Stimulated activated CD4-positive, alpha-beta T cell treated with anti-CD3 and anti-CD28 coated beads, Interleukin-2, amount 100 ng/mL, for 4 hours (primary cell): Measurements from ENCODE around the gene ARVCF.
"Not testable (repeated sequence)": the region's sequence is repeated elsewhere in the genome, so short reads cannot be mapped to it uniquely, and the experiment has no call there.

Source experiments
- DNase-seq: peaks from one replicate; pipeline ENCODE4 v3.0.0-alpha.2; 2020; ENCODE audit warnings: low read depth

ARVCF gene

DNA sequence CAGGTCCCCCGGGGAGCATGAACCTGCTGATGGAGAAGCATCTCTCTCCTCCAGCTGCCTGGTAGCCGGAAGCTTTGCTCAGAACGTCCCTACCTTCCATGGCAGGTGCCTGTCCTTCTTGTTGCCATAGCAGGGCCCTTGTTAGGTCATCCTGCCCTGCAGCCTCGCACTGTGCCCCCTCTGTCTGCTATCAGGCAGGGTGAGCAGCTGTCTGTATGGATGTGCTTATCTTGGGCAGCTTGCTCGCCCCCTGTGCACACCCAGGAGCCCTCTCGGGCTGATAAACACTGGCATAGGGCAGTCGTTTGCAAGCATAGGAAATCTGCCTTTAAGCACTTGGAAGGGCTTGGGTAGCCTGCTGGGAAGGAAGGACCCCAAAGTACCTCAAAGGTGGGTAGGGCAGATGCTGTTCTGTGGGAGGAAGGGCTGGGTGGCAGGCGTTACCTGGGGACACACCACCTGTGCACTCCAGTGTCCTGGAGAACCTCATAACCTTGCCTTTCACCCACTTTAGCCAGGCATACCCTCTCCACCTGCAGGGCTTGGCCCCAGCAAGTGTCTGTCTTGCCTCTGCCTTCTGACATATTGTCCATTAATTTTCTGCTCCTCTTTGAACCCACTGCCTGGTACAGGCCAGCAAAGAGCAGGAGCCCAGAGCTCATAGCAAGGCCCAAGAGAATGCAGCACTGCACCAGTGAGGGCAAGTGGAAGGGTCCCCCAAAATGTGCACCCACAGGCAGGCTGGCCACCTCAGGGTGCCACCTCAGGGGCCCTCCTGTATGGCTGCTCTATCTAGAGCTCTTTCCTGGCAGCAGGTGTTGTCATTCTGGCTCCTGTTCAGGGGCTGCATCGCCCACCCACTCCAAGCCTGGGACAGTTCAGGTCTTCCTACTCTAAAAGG, 83.0 kb downstream of the ARVCF start:
- DNase-seq: no peak

DNA sequence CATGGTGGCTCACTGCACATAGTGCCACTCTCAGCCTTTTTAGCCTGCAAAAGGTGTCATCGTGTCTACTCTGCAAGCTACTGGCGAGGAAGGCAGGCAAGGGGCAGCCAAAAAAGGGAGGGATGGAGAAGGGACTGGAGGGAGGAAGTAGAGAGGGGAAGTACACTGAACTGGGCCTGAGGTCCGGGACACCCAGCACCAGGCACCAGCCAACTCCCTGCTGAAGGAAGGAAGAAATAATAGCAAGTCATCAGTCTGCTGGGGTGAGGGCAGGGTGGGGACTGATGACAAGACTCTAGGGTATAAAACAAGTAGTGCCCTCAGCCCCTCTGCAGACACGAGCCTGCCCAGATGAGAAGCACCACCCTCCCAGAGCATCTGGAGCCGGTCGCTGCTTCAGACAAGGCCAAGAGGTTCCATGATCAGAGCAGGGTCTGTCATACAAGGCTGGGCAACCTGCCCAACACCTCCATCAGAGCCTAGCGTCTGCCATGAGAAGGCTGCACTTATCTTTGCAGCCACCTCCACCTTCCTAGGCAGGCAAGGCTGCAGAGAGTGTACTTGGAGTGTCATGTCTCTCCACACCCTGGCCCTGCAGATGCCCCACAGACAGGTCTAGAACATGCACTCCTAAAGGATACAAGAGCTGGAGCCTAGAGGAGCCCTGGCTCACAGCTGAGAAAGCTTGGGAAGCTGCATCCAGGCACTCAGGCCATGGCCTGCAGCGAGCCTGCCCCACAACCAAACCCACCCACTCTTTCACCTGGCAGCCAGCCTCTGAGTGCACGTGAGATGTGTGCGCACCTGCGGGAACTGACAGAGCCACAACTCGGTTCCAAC, 84.0 kb downstream of the ARVCF start:
- no peak for DNase-seq

DNA sequence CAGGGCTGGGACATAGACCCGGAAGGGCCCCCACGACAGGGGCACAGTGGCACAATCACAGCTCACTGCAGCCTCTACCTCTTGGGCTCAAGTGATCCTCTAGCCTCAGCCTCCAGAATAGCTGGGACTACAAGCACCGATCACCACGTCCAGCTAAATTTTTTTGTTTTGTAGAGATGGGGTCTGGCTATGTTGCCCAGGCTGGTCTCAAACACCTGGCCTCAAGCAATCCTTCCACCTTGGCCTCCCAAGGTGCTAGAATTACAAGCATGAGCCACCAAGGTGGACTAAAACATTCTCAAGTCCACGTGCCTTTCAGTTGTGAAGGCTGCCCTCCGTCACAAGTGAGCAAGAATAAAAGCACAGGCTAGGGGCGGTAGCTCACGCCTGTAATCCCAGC, 85.1 kb downstream of the ARVCF start:
- no peak for DNase-seq

DNA sequence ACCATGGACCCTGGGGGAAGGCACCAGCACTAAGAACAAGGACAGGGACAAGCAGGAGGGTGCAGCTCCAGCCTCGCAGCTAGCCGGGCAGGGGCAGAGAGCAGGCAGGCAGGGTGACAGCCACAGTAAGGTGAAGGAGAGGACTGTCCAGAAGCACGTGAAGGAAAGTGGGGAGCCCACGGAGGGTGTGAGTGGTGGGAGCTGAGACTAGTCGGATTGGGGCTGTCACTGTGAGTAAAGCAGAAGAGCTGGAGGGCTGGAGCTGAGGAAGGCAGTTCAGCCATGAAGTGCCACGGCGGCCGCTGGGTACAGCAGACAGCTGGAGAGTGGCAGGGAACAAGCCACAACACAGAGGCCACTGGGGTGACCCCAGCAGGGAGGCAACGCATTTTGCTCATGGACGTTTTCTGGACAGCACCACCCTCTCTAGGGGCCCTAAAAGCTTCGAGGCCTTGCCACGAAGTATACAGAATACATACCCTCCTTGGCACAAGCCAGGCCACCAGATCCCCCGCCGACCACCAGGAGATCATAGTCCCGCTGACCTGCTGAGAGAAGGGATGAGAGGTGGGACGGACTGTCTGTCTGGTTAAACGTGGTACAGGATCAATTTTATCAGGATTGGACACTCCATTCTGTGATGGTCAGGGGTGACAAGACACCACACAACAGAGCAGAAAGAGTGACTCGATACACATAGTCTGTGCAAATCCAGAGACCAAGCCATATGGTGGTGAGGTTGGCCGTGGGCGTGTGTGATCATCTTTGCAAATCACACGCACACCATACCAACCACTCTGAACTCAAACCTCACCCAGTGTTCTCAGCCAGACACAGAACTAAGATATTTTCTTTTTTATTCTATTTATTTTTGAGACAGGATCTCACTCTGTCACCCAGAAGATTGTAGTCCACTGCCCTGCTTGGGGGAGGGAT, 85.8 kb downstream of the ARVCF start:
- DNase-seq: no peak

DNA sequence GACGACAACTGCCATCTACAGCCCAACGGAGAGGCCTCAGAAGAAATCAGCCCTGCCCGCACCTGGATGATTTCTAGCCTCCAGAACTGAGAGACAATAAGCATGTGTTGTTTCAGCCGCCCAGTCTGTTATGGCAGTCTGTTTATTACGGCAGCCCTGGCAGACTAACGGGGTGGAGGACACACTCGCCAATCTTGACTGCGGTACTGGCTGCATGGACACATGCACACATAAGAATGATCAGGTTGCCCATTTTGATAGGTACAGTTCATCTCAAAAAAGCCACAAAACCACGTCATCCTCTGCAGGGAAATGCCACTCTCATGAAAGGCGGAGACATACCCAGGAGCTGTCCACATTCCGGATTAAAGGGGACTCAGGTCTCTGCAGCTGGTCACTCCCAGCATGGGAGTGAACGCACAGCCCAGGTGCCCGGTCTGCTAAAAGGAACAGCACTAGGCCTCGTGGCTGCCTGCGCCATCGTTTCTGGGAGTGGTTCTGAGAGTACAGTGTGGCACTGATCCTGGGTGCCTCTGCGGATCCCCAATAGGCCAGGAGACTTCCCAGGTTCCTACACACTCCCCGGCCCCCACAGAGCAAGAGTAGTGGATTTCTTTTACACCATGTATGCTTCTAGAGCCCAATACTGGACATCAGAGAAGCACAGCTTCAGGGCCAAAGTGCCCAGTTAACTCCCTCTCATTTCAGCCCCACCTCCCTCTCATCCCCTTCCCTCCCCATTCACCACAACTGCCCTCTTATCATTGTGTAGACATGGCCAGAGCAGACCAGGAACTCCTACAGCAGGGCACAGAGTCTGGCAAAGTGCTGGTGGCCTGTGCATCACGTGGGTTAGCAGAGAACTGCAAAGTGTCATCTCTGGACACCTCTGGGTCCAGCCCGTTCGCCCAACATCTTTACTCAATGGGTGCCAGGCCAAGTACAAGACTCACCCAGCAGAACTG, 86.8 kb downstream of the ARVCF start:
- DNase-seq: no peak

DNA sequence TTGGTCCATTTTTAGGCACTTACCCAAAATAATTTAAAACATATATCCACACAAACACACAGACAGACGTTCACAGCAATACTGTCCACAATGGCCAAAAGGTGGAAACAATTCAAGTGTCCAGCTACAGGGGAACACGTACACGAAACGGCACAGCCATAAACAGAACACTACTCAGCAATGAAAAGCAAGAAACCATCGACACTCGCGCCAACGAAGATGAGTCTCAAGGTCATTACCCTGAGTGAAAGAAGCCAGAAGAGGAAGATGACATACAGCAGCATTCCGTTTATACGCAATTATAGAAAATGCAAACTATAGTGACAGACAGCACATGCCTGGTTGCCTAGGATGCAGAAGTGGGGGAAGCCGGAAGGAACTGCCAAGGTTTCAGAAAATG, 88.4 kb downstream of the ARVCF start:
- DNase-seq: no peak

DNA sequence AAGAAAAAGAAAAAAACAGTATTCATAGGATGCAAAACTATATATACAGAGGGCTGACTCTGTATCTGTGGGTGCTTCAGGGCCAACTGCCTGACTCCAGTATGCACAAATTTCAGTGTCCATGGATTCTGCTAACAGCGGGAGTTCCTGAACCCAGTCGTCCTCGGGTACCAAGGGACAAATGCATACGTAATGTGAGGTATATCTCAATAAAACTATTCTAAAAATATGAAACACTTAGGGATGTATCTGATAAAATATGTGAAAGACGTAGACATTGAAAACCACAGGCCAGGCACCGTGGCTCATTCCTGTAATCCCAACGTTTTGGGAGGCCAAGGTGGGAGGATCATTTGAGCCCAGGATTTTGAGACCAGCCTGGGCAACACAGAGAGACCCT, 88.9 kb downstream of the ARVCF start:
- DNase-seq: no peak

DNA sequence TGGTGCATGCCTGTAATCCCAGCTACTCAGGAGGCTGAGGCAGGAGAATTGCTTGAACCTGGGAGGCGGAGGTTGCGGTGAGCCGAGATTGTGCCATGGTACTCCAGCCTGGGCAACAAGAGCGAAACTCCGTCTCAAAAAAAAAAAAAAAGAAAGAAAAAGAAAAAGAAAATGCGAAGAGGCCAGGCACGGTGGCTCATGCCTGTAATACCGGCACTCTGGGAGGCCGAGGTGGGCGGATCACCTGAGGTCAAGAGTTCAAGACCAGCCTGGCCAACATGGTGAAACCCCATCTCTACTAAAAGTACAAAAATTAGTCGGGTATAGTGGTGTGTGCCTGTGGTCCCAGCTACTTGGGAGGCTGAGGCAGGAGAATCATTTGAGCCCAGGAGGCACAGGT, 90.6 kb downstream of the ARVCF start:
- DNase-seq: not testable (repeated sequence)

DNA sequence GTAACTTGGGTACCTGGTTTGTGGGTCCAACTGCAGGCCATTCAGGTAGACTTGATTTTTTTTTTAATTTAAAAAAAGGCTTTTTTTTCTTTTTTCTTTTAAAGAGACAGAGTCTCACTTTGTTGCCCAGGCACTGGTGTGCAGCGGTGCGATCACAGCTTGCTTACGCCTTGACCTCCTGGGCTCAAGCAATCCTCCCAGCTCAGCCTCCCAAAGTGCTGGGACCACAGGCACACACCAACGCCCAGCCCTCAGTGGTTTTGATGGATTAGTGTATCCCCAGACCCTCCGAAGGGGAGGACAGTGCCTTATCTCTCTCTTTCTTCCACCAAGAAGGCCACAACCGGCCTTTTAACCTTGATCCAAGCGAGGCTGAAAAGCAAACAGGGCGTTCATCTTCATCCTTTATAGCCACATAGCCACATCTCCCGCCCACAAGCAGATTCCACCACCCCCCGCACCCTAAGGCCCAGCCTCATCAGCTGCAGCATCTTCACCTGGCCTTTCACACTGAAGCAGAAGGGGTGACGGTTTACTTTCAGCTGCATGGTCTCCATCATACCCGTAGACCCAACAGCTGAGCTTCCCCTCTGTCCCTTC, 92.6 kb downstream of the ARVCF start:
- no peak for DNase-seq

DNA sequence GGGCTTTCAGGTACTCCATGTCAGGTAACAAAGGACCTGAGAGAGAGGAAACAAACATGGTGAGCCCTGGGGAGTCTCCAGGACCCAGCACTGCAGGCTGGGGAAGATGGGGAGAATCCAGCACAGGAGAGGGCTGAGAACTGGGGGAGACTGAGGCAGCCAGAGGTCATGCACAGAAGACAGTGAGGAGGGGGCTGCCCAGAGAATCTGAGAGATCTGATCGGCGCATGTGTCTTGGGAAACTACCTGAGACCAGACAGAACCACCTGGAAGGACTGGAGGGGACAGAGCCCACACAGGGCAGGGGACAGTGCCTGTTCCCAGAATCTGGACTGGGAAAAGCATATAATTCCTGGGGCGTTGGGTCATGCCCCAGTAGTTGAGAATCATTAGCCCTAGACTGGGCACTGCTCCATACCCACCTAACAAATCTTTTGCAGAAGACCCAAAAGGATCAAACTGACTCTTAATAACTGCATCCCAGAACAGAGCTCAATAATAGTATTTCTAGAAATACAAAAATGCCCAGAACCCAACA, 95.0 kb downstream of the ARVCF start:
- no peak for DNase-seq
